CD14-positive monocyte (primary cell): Measurements from ENCODE around the gene BTN2A1. TPM values are rescaled to one million over a fixed set of nuclear protein-coding genes. Genes with fewer than 3 reads are reported as not detected.

Source experiments
- DNase-seq, 3 donors: peaks; one replicate each; pipeline ENCODE4 v3.0.0-alpha.2; 2011 to 2022
- H2AFZ ChIP-seq: 2 replicates; pipeline ENCODE4 v1.6.0; 2012; ENCODE audit warnings: mild to moderate bottlenecking, low read depth, low read length, inconsistent platforms; ENCODE audit not compliant: insufficient read depth, poor library complexity, severe bottlenecking
- H3K27ac ChIP-seq, 2 donors: 1 replicate in 1 of 2; 2 replicates in 1 of 2; pipeline ENCODE4 v1.5.1; 2012 to 2013; ENCODE audit warnings: low read length in 2 of 2, control low read depth in 1 of 2, inconsistent platforms in 1 of 2, low read depth in 1 of 2, mild to moderate bottlenecking in 1 of 2
- H3K27me3 ChIP-seq, 2 donors: one replicate each; pipeline versions ENCODE4 v1.6.0 to v1.6.1; 2011 to 2013; ENCODE audit warnings: low read length in 2 of 2; ENCODE audit not compliant: control insufficient read depth in 2 of 2, insufficient read depth in 2 of 2
- H3K36me3 ChIP-seq, 2 donors: replicated peaks in 1 of 2; 1 replicate in 1 of 2; 2 replicates in 1 of 2; pipeline versions ENCODE4 v1.5.1 to v1.6.1; 2012 to 2013; ENCODE audit warnings: low read length in 2 of 2, control low read depth in 1 of 2, inconsistent platforms in 1 of 2, mild to moderate bottlenecking in 1 of 2; ENCODE audit not compliant: insufficient read depth in 2 of 2, control insufficient read depth in 1 of 2
- H3K4me1 ChIP-seq, 2 donors: 1 replicate in 1 of 2; 2 replicates in 1 of 2; pipeline versions ENCODE4 v1.5.1 to v1.6.1; 2012 to 2013; ENCODE audit warnings: low read length in 2 of 2, control low read depth in 1 of 2, inconsistent platforms in 1 of 2, mild to moderate bottlenecking in 1 of 2, moderate library complexity in 1 of 2; ENCODE audit not compliant: insufficient read depth in 2 of 2, control insufficient read depth in 1 of 2
- H3K4me2 ChIP-seq: replicated peaks from 2 replicates; pipeline ENCODE3; 2012; ENCODE audit warnings: low read length, moderate library complexity, mild to moderate bottlenecking; ENCODE audit not compliant: poor library complexity, severe bottlenecking; ENCODE audit errors: extremely low read depth
- H3K4me3 ChIP-seq, 3 experiments: fragments of 200-600 bp in 1 of 3; sonication (generic) in 1 of 3; replicated peaks in 1 of 3; 1 replicate in 2 of 3; 2 replicates in 1 of 3; pipeline ENCODE4 v1.5.1; 2011 to 2013; ENCODE audit warnings: low read length in 3 of 3, mild to moderate bottlenecking in 3 of 3, control low read depth in 2 of 3, low read depth in 2 of 3, inconsistent platforms in 1 of 3, moderate library complexity in 1 of 3
- H3K79me2 ChIP-seq: 2 replicates; pipeline ENCODE4 v1.6.0; 2012; ENCODE audit warnings: mild to moderate bottlenecking, control low read depth, inconsistent platforms, low read length, moderate library complexity; ENCODE audit not compliant: insufficient read depth
- H3K9ac ChIP-seq: 2 replicates; pipeline ENCODE4 v1.6.0; 2017; ENCODE audit warnings: low read length, mild to moderate bottlenecking; ENCODE audit not compliant: insufficient read depth, poor library complexity, severe bottlenecking
- H3K9me3 ChIP-seq, 2 donors: replicated peaks in 1 of 2; 1 replicate in 1 of 2; 2 replicates in 1 of 2; pipeline versions ENCODE4 v1.5.1 to v1.6.1; 2012 to 2013; ENCODE audit warnings: low read length in 2 of 2, control low read depth in 1 of 2; ENCODE audit not compliant: control insufficient read depth in 1 of 2, insufficient read depth in 1 of 2
- H4K20me1 ChIP-seq: 2 replicates; pipeline ENCODE4 v1.6.0; 2012; ENCODE audit warnings: mild to moderate bottlenecking, low read length, control low read depth, moderate library complexity; ENCODE audit not compliant: insufficient read depth
- H3K27ac Mint-ChIP-seq, 7 donors: one replicate each; pipeline ENCODE4 v1.8.0; 2020; ENCODE audit warnings: mild to moderate bottlenecking in 7 of 7, mixed read lengths in 7 of 7, moderate library complexity in 6 of 7, inconsistent platforms in 2 of 7
- H3K27me3 Mint-ChIP-seq, 3 donors: one replicate each; pipeline ENCODE4 v1.8.0; 2021 to 2022; ENCODE audit warnings: low read depth in 3 of 3, mild to moderate bottlenecking in 3 of 3, mixed read lengths in 3 of 3, moderate library complexity in 3 of 3, inconsistent platforms in 1 of 3
- H3K36me3 Mint-ChIP-seq, 2 donors: one replicate each; pipeline ENCODE4 v1.8.0; 2020; ENCODE audit warnings: mixed read lengths in 2 of 2, inconsistent platforms in 1 of 2, mild to moderate bottlenecking in 1 of 2
- H3K4me1 Mint-ChIP-seq: one replicate; pipeline ENCODE4 v1.8.0; 2020; ENCODE audit warnings: mild to moderate bottlenecking, mixed read lengths
- H3K4me3 Mint-ChIP-seq, 2 donors: one replicate each; pipeline ENCODE4 v1.8.0; 2020; ENCODE audit warnings: mild to moderate bottlenecking in 2 of 2, mixed read lengths in 2 of 2, moderate library complexity in 1 of 2
- H3K9me3 Mint-ChIP-seq, 7 donors: one replicate each; pipeline ENCODE4 v1.8.0; 2020 to 2022; ENCODE audit warnings: mixed read lengths in 7 of 7, mild to moderate bottlenecking in 6 of 7, moderate library complexity in 6 of 7, inconsistent platforms in 2 of 7
- CTCF ChIP-seq: fragments of 200-600 bp; IDR thresholded peaks from one replicate; pipeline ENCODE4 v1.8.0; 2022; ENCODE audit warnings: antibody characterized with exemption, mild to moderate bottlenecking
- WGBS: methylation state at CpG from one replicate; pipeline ENCODE4 v1.1.5; 2013; ENCODE audit warnings: missing lambda C conversion rate; ENCODE audit not compliant: insufficient coverage; 5-methylcytosine and 5-hydroxymethylcytosine counted together
- intact Hi-C, 2 donors: fragments of 100-400 bp; cut with micrococcal nuclease; formaldehyde crosslinking; loops; one replicate each; pipeline versions ENCODE4 v1.15.0 to v1.15.1; 2023
- polyA plus RNA-seq, 3 donors: library from polyadenylated mRNA; depleted of rRNA in 1 of 3; unstranded in 2 of 3; stranded (reverse) in 1 of 3; fragments of 300-500 nt in 2 of 3; fragments of >200 nt in 1 of 3; fragmentation: Illumina TruSeq in 2 of 3; gene quantifications; 1 replicate in 2 of 3; 2 replicates in 1 of 3; pipeline ENCODE4 v1.2.3, GENCODE V29; 2012 to 2021
- small RNA-seq: library from RNA; depleted of rRNA; stranded (forward); fragments of <200 nt; gene quantifications from one replicate; pipeline ENCODE3, GENCODE V24; 2012; ENCODE audit warnings: low read depth; ENCODE audit not compliant: insufficient read length

Gene BTN2A1
- polyA plus RNA-seq, 3 donors = 4.3 to 66.4 (median 10.8) TPM

GRCh38 chr6:26514984-26515383 is 57.2 kb downstream of the BTN2A1 start:
- DNase-seq = no peak
- Mint-ChIP-seq H3K4me1 (peaks cover 1% of the 10 kb centered on the region), H3K4me3 (no peak overlapping the region), H3K9me3 (peaks cover 0 to 4% (median 0%) of the 10 kb centered on the region in 7 donors), H3K36me3 (no peaks in the 10 kb centered on the region), H3K27ac (no peak overlapping the region), H3K27me3 (no peaks in the 10 kb centered on the region)
- no peak overlapping the region for H3K27ac ChIP-seq
- H3K4me2 ChIP-seq = no peak overlapping the region
- no peak overlapping the region for H3K9ac ChIP-seq
- peaks cover under 1 to 2% of the 10 kb centered on the region in 2 donors for H3K4me1 ChIP-seq
- H3K9me3 ChIP-seq = no peaks in the 10 kb centered on the region
- TF ChIP-seq CTCF = no peak
- H4K20me1 ChIP-seq = no peaks in the 10 kb centered on the region
- H3K79me2 ChIP-seq = no peaks in the 10 kb centered on the region
- H3K36me3 ChIP-seq = no peaks in the 10 kb centered on the region
- no peak overlapping the region for H2AFZ ChIP-seq
- WGBS = no CpG with 5 or more reads among the region's 2 CpGs
- H3K27me3 ChIP-seq = no peaks in the 10 kb centered on the region
- H3K4me3 ChIP-seq = no peak overlapping the region
- intact Hi-C loops = no loop called here

- H3K4me1 ChIP-seq = peaks cover 6 to 13% of the 10 kb centered on the region in 2 donors
- H3K4me3 Mint-ChIP-seq = no peak overlapping the region
- H3K79me2 ChIP-seq = no peaks in the 10 kb centered on the region
- WGBS = 94% methylated on average over 5 of the region's 9 CpGs
- H3K4me1 Mint-ChIP-seq = peaks cover 10% of the 10 kb centered on the region
- H3K27ac Mint-ChIP-seq = no peak overlapping the region
- H3K27me3 Mint-ChIP-seq = no peaks in the 10 kb centered on the region
- TF ChIP-seq CTCF = no peak
- H3K27me3 ChIP-seq = no peaks in the 10 kb centered on the region
- no peaks in the 10 kb centered on the region for H3K36me3 Mint-ChIP-seq
- no peak overlapping the region for H3K4me2 ChIP-seq
- H3K27ac ChIP-seq = no peak overlapping the region
- no peaks in the 10 kb centered on the region for H3K9me3 ChIP-seq
- no peak overlapping the region for H3K9ac ChIP-seq
- DNase-seq = no peak
- no peak overlapping the region for H3K4me3 ChIP-seq
- peaks cover 0 to 6% (median 0%) of the 10 kb centered on the region in 7 donors for H3K9me3 Mint-ChIP-seq
- no peak overlapping the region for H2AFZ ChIP-seq
- no peaks in the 10 kb centered on the region for H3K36me3 ChIP-seq
- intact Hi-C loops = no loop called here
- no peaks in the 10 kb centered on the region for H4K20me1 ChIP-seq
These were observed 59.0 kb downstream of the BTN2A1 start for GRCh38 chr6:26516481-26517427.

Small RNA genes within 50 kb of the gene (small RNA-seq; reads per million reads assigned to genes)
- not detected for gene RNU6-502P

Other genes starting within 250 kb of the BTN2A1 start
- gene BTN3A2, start 92.8 kb upstream of the BTN2A1 start, polyA plus RNA-seq = 10 to 100 TPM; 30.7 to 69.6 (median 37.8) TPM
- gene BTN2A2, start 74.8 kb upstream of the BTN2A1 start, polyA plus RNA-seq = 10 to 100 TPM in 1 of 3 donors, 1 to 10 TPM in 2; 7.0 to 29.3 (median 9.5) TPM
- 100 to 1,000 TPM in 1 of 3 donors, 10 to 100 TPM in 2; 19.7 to 114 (median 25.1) TPM for gene BTN3A1, start 55.7 kb upstream of the BTN2A1 start, polyA plus RNA-seq
- 10 to 100 TPM; 17.0 to 53.1 (median 24.6) TPM for gene BTN3A3, start 17.5 kb upstream of the BTN2A1 start, polyA plus RNA-seq
- not detected for gene BTN1A1, start 42.3 kb downstream of the BTN2A1 start, polyA plus RNA-seq
- gene HMGN4, start 80.4 kb downstream of the BTN2A1 start, polyA plus RNA-seq = 100 to 1,000 TPM in 1 of 3 donors, 10 to 100 TPM in 2; 28.1 to 116 (median 91.3) TPM
- gene ABT1, start 139.0 kb downstream of the BTN2A1 start, polyA plus RNA-seq = 10 to 100 TPM; 11.6 to 40.6 (median 31.7) TPM
- 1 to 10 TPM; 2.0 to 5.1 (median 3.6) TPM for gene ZNF322, start 201.8 kb downstream of the BTN2A1 start, polyA plus RNA-seq